ENCODE measurements around the gene KLC3.
A peak's percentile ranks its signal among the peaks of the same experiment; 100 is the strongest.
"Not testable (repeated sequence)": the region's sequence is repeated elsewhere in the genome, so short reads cannot be mapped to it uniquely, and the experiment has no call there.

The KLC3 gene

DNA sequence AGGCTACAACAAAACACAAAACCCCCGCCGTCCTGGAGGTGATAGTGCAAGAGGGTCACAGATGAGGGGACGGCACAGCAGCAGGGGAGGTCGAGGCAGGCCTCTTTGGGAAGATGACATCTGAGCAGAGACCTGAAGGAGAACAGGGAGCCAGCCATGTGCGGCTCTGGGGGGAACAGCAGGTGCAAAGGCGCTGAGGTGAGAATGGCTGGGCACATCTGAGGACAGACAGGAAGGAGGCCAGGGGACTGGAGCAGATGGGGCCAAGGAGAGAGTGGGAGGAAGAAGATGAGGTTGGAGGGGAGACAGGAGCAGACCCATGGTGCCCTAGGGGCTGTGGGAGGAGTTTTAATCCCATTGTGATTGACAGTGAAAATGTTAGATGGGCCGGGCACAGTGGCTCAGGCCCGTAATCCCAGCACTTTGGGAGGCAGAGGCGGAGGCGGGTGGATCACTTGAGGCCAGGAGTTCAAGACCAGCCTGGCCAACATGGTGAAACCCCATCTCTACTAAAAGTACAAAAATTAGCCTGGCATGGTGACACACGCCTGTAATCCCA lies 16.1 kb upstream of the KLC3 start:
- ATAC-seq (replicated peaks): no peak

GRCh38 chr19:45327404-45328143 lies 13.0 kb upstream of the KLC3 start:
- peaks cover 4 to 14% of the 10 kb centered on the region in 2 donors for H3K4me1 Mint-ChIP-seq
- no peaks in the 10 kb centered on the region for H3K36me3 Mint-ChIP-seq
- peaks cover 30 to 38% of the 10 kb centered on the region in 2 donors for H3K27me3 Mint-ChIP-seq
- no peak overlapping the region for H3K4me3 Mint-ChIP-seq
- H3K27ac Mint-ChIP-seq: no peak overlapping the region
- DNase-seq (no peak), ATAC-seq (replicated peaks) (no peak)
- H3K9me3 Mint-ChIP-seq: no peaks in the 10 kb centered on the region

More for the DNA sequence above, 16.1 kb upstream of the KLC3 start:
- no peak overlapping the region for H3K4me3 Mint-ChIP-seq
- DNase-seq: no peak
- H3K36me3 Mint-ChIP-seq: no peaks in the 10 kb centered on the region
- H3K27ac Mint-ChIP-seq: no peak overlapping the region
- H3K9me3 Mint-ChIP-seq: no peaks in the 10 kb centered on the region
- peaks cover 4 to 14% of the 10 kb centered on the region in 2 donors for H3K4me1 Mint-ChIP-seq
- peaks cover 39 to 47% of the 10 kb centered on the region in 2 donors for H3K27me3 Mint-ChIP-seq

- H3K27ac Mint-ChIP-seq: no peak overlapping the region
- H3K4me3 Mint-ChIP-seq: no peak overlapping the region
- no peaks in the 10 kb centered on the region for H3K36me3 Mint-ChIP-seq
- no peak for ATAC-seq (replicated peaks)
- no peaks in the 10 kb centered on the region for H3K9me3 Mint-ChIP-seq
- H3K27me3 Mint-ChIP-seq: peaks cover 12 to 17% of the 10 kb centered on the region in 2 donors
- peaks cover 1 to 3% of the 10 kb centered on the region in 2 donors for H3K4me1 Mint-ChIP-seq
- no peak for DNase-seq
These were observed 9.1 kb upstream of the KLC3 start for GRCh38 chr19:45331411-45331810.

GRCh38 chr19:45333609-45334303 lies 6.8 kb upstream of the KLC3 start:
- no peak overlapping the region for H3K4me3 Mint-ChIP-seq
- H3K27me3 Mint-ChIP-seq: peaks cover 16 to 27% of the 10 kb centered on the region in 2 donors
- peak in 1 of 2 donors; percentile 29 for ATAC-seq (replicated peaks)

DNA sequence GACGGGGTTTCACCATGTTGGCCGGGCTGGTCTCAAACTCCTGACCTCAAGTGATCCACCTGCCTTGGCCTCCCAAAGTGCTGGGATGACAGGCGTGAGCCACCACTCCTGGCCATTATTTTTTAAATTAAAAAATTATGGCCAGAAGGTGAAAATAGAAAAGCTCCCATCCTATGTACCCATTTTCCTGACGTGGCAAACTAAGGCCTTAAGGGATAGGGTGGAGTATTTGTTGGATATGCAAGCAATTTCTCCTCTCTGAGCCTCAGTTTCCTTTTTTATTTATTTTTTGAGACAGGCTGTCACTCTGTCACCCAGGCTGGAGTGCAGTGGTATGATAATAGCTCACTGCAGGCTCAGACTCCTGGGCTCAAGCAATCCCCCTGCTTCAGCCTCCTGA lies 5.7 kb upstream of the KLC3 start:
- H3K4me3 Mint-ChIP-seq; H3K4me1 Mint-ChIP-seq; H3K9me3 Mint-ChIP-seq; H3K36me3 Mint-ChIP-seq; DNase-seq; H3K27ac Mint-ChIP-seq; ATAC-seq (replicated peaks): not testable (repeated sequence)
- H3K27me3 Mint-ChIP-seq: peaks cover 25 to 28% of the 10 kb centered on the region in 2 donors

More at GRCh38 chr19:45333609-45334303, 6.8 kb upstream of the KLC3 start:
- peaks cover 4 to 5% of the 10 kb centered on the region in 2 donors for H3K4me1 Mint-ChIP-seq
- no peaks in the 10 kb centered on the region for H3K36me3 Mint-ChIP-seq
- no peak for DNase-seq
- no peak overlapping the region for H3K27ac Mint-ChIP-seq
- H3K9me3 Mint-ChIP-seq: no peaks in the 10 kb centered on the region

DNA sequence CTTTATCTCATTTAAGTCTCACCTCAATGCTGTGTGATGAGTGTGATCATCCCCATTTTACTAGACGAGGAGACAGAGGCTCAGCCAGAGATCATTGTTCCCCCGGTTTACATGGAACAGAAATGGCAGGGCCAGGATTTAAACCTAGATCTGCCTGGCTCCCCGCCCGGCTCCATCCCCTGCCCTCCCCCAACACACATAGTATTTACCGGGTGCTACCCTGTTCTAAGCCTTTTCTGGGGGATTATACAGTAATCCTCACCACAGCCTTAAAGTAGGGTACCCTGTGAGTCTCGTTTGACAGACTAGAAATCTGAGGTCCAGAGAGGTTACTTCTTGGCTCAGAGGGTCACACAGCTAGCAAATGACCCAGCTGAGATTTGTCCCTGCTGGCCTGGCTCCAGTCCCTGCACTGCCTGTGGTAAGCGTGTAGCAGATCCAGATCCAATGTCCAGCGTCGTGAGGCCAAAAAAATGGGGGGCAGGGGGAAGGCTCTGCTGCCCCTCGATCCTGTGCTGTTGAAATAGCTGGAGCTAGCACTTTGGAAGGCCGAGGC lies 3.8 kb upstream of the KLC3 start:
- ATAC-seq (replicated peaks): no peak
- no peak overlapping the region for H3K4me3 Mint-ChIP-seq
- no peaks in the 10 kb centered on the region for H3K36me3 Mint-ChIP-seq
- DNase-seq: no peak
- H3K4me1 Mint-ChIP-seq: peaks cover 6 to 12% of the 10 kb centered on the region in 2 donors
- peaks cover 25 to 26% of the 10 kb centered on the region in 2 donors for H3K27me3 Mint-ChIP-seq
- no peaks in the 10 kb centered on the region for H3K9me3 Mint-ChIP-seq
- no peak overlapping the region for H3K27ac Mint-ChIP-seq

DNA sequence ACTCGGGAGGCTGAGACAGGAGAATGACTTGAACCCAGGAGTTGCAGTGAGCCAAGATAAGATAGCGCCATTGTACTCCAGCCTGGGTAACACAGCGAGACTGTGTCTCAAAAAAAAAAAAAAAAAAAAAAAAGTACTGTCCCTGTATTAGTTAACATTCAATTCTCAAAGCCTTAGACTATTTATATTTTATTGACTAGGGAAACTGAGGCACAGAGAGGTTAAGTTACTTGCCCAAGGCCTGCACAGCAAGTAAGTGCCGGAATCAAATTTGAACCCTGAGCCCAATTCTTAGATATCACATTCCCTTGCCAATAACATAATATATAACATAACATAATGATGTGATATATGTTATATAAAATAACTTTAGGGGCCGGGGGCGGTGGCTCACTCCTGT lies 921 bp upstream of the KLC3 start:
- DNase-seq: no peak
- Mint-ChIP-seq H3K36me3 (no peaks in the 10 kb centered on the region), H3K9me3 (no peaks in the 10 kb centered on the region), H3K4me1 (peaks cover 6 to 12% of the 10 kb centered on the region in 2 donors), H3K4me3 (no peak overlapping the region), H3K27me3 (peaks cover 24 to 26% of the 10 kb centered on the region in 2 donors), H3K27ac (no peak overlapping the region)
- no peak for ATAC-seq (replicated peaks)

DNA sequence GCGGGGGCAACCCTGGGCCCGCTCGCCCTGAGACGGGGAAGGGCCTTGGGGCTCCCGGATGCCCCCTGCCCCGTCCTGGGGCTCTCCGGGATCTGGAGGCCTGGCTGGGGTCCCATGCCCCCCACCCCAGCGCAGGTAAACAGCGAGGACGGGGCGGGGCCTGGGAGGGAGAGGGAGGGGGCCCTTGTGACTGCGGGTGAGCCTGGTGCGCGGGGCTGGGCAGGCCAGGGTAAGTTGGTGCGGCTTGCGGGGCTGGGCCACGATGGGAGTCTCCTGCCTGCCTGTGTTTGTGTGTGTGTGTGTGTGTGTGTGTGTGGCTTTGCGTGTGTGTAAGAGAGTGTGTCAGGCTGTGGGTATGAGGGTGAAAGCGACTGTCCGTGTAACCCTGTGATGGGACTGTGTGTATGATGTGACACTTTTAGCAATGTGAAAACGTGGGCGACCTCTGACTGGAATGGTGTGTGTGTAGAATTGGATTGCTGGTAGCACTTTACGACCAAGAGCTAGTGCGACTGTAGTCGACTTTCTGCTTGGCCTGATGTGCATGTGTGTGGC lies 426 bp downstream of the KLC3 start:
- Mint-ChIP-seq H3K36me3 (no peaks in the 10 kb centered on the region), H3K4me3 (no peak overlapping the region), H3K27ac (no peak overlapping the region), H3K27me3 (peaks cover 32 to 38% of the 10 kb centered on the region in 2 donors), H3K4me1 (peaks cover 6 to 12% of the 10 kb centered on the region in 2 donors), H3K9me3 (no peaks in the 10 kb centered on the region)
- ATAC-seq (replicated peaks) (no peak), DNase-seq (no peak)

- Mint-ChIP-seq H3K4me3 (no peak overlapping the region), H3K27me3 (peaks cover 27 to 40% of the 10 kb centered on the region in 2 donors), H3K9me3 (no peaks in the 10 kb centered on the region), H3K4me1 (peaks cover 6 to 12% of the 10 kb centered on the region in 2 donors), H3K27ac (no peak overlapping the region), H3K36me3 (no peaks in the 10 kb centered on the region)
- ATAC-seq (replicated peaks) (no peak), DNase-seq (no peak)
These were observed 2.4 kb downstream of the KLC3 start for GRCh38 chr19:45342911-45343310.

DNA sequence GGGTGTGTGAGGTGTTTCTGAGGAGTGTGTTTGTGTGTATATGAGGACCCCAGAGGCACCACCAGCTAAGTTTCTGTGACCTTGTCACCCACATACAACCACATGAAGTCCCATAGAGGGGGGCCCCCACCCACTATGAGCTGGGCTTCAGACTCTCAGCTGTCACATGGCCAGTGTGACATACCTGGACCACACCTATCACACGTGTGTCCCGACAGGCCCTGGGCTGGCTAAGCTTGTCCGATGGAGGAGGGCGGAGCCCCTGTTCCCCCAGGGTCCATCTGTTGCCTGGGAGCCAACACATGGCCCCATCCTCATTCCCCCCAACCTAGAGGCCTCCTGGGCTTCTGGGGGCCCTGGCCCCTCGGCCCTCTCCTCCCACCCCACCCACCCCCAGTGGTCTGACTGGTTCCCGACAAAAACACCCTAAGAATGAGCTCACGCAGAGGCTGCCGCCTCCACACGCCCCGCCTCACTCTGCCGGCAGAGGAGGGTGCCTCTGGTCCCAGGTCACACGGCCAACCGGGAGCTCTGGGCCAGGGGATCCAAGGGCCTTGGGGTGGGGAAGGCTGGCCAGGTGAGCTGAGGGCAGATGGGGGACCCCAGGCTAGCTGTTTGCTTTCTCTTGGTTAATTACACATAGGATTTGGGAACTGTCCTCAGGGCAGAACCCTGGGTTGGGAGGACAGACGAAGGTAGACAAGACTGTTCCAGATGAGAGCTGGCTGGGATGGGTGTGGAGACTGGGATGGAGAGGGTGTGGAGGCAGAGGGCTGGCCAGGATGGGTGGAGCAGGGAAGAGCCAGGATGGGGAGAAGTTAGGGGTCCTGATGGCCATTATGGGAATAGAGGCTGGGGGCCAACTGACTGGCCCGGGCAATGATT lies 4.3 kb downstream of the KLC3 start:
- no peak overlapping the region for H3K27ac Mint-ChIP-seq
- ATAC-seq (replicated peaks): no peak

GRCh38 chr19:45345506-45345860 lies 4.9 kb downstream of the KLC3 start:
- ATAC-seq (replicated peaks) (no peak), DNase-seq (no peak)
- peaks cover 11 to 15% of the 10 kb centered on the region in 2 donors for H3K36me3 Mint-ChIP-seq
- H3K4me1 Mint-ChIP-seq: no peaks in the 10 kb centered on the region
- H3K4me3 Mint-ChIP-seq: no peak overlapping the region
- no peaks in the 10 kb centered on the region for H3K9me3 Mint-ChIP-seq
- H3K27me3 Mint-ChIP-seq: peaks cover 17 to 23% of the 10 kb centered on the region in 2 donors
- no peak overlapping the region for H3K27ac Mint-ChIP-seq

More for the DNA sequence above, 4.3 kb downstream of the KLC3 start:
- Mint-ChIP-seq H3K36me3 (peaks cover 5 to 8% of the 10 kb centered on the region in 2 donors), H3K4me1 (peaks cover 2 to 6% of the 10 kb centered on the region in 2 donors), H3K27me3 (peaks cover 22 to 28% of the 10 kb centered on the region in 2 donors), H3K9me3 (no peaks in the 10 kb centered on the region), H3K4me3 (no peak overlapping the region)
- DNase-seq: no peak

- Mint-ChIP-seq H3K36me3 (peaks cover 14 to 23% of the 10 kb centered on the region in 2 donors), H3K4me1 (no peaks in the 10 kb centered on the region), H3K27ac (no peak overlapping the region), H3K9me3 (no peaks in the 10 kb centered on the region), H3K4me3 (no peak overlapping the region), H3K27me3 (peaks cover 17 to 23% of the 10 kb centered on the region in 2 donors)
- ATAC-seq (replicated peaks) (no peak), DNase-seq (no peak)
These were observed 5.9 kb downstream of the KLC3 start for GRCh38 chr19:45346449-45346848.

DNA sequence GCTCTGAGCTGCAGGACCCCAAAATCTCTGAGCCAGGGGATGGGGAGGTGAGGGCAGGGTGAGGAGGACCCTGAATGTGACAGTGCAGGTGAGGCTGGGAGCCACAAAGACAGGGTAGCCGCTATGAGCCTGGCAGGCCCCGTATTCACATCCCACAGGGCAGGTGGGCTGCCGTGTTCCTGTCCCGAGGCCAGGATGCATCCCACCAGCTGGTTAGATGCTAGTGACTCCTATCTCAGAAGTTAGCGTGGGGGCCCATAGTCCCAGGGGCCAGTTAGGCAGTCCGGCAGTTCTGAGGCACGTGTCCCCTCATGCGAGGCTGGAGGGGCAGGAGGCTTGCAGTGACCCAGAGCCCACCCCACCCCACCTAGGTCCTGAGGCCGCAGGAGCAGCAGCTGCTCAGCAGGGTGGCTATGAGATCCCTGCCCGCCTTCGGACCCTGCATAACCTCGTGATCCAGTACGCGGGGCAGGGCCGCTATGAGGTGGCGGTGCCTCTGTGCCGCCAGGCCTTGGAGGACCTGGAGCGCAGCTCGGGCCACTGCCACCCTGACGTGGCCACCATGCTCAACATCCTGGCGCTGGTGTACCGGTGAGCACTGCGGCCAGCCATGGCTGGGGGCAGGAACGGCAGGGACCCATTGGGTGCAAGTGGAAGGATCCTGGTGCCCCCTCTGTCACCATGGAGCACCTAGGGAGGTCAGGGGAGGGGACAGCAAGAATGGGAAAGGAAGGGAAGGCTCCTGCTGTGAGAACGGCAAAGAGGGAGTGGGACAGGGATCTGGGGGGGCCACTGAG lies 7.2 kb downstream of the KLC3 start:
- H3K27me3 Mint-ChIP-seq: peaks cover 17 to 23% of the 10 kb centered on the region in 2 donors
- no peaks in the 10 kb centered on the region for H3K4me1 Mint-ChIP-seq
- DNase-seq: no peak

More for the DNA sequence above, 7.2 kb downstream of the KLC3 start:
- H3K27ac Mint-ChIP-seq: no peak overlapping the region
- H3K4me3 Mint-ChIP-seq: no peak overlapping the region
- peaks cover 17 to 29% of the 10 kb centered on the region in 2 donors for H3K36me3 Mint-ChIP-seq
- H3K9me3 Mint-ChIP-seq: no peaks in the 10 kb centered on the region
- no peak for ATAC-seq (replicated peaks)
